GM19240 (cell line): ENCODE measurements around the gene RASGRP4.
"Not testable (repeated sequence)": the region's sequence is repeated elsewhere in the genome, so short reads cannot be mapped to it uniquely, and the experiment has no call there.

Source experiments
- DNase-seq: peaks from one replicate; pipeline ENCODE4 v3.0.0; 2011; ENCODE audit warnings: low spot score; ENCODE audit not compliant: insufficient read length

The RASGRP4 gene

GRCh38 chr19:38375098-38375493, 50.9 kb downstream of the RASGRP4 start:
- DNase-seq, result no peak

GRCh38 chr19:38374332-38375097, 51.5 kb downstream of the RASGRP4 start, which contains the start of gene PSMD8:
Gene PSMD8, plus strand, starts transcription at chr19:38374571. Its CDS starts 31 bp downstream, at chr19:38374602.
- DNase-seq, result peak; percentile 97

- no peak for DNase-seq
Measured at GRCh38 chr19:38373907-38374331, 52.1 kb downstream of the RASGRP4 start.

GRCh38 chr19:38371081-38371480, 54.9 kb downstream of the RASGRP4 start:
- no peak for DNase-seq

GRCh38 chr19:38370299-38370698, 55.7 kb downstream of the RASGRP4 start:
- DNase-seq, result no peak

- no peak for DNase-seq
Measured at GRCh38 chr19:38369584-38369983, 56.4 kb downstream of the RASGRP4 start.

GRCh38 chr19:38367041-38367440, 59.0 kb downstream of the RASGRP4 start:
- DNase-seq, result no peak

- DNase-seq, result not testable (repeated sequence)
Measured at GRCh38 chr19:38362946-38363688, 62.9 kb downstream of the RASGRP4 start.

- peak; percentile 59 for DNase-seq
Measured at GRCh38 chr19:38362076-38362945, 63.7 kb downstream of the RASGRP4 start.

GRCh38 chr19:38361633-38362075, 64.4 kb downstream of the RASGRP4 start:
- DNase-seq, result peak; percentile 60

- no peak for DNase-seq
Measured at GRCh38 chr19:38360839-38361631, 65.0 kb downstream of the RASGRP4 start.

GRCh38 chr19:38360351-38360750, 65.7 kb downstream of the RASGRP4 start:
- DNase-seq, result no peak

- DNase-seq, result no peak
Measured at GRCh38 chr19:38359242-38360021, 66.6 kb downstream of the RASGRP4 start.
